ENCODE data around the gene ACTC1.

ACTC1 gene

GRCh38 chr15:34755419-34755773 is 40.0 kb downstream of the ACTC1 start:
- no peak for FAIRE-seq

DNA sequence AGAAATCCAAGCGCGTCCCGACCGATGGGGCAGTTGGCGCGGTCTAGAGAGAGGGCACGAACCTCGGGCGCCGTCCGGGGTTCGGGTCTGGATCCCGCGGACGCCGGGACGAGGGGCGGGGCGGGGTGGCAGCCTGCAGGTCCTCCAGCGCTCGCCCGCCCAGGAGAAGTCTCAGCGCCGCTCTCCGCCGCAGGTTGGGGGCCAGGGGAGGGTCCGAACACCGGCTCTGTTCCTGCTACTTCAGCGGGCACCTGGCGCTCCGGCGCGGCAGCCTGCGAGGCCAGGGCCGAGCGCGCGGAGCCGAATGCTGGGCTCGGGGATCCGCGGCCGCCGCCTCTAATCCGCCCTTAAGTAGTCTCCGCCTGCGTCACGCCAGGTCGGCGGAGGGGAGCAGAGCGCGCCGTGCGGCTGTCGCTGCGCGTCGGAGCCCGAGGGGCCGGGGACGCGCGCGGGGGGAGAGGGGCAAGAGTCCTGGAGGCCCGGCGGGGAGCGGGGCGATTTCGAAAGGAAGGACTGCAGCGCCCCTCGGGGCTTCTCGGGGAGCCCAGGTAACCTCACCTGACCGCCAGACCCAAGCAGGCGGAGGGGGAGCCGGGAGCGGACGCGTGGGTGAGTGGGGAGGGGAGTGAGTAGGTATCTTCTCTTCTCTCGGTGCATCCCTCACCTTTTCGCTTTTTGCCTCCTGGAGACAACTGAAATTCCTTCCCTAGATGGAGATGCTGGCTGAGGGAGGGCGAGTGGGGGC is 40.5 kb downstream of the ACTC1 start, which contains the start of gene GJD2:
GJD2 (minus strand) TSS at position 325 of the 745 bp plus-strand sequence. CDS start 510 bp downstream, outside the sequence.
- FAIRE-seq: no peak

DNA sequence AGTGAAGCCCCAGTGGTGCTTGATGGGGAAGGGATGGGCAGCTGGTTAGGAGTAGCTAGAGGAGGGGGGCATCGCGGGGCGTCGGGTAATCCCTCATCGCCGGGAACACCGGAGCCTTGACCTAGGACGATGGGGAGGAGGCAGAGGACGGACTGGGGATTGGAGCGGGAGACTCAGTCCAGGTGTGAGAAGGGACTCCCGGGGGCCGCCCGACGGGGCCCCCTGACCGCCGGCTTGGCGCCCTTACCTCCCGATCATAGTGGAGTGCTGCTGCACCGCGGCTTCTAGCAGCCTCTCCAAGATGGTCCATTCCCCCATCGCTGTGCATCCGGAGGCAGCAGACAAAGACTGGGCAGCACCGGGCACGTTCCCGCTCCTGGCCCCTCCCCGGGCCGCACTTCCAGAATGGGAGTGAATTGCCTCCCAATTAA is 41.2 kb downstream of the ACTC1 start:
- no peak for FAIRE-seq

GRCh38 chr15:34753236-34753894 is 42.0 kb downstream of the ACTC1 start:
- no peak for FAIRE-seq

DNA sequence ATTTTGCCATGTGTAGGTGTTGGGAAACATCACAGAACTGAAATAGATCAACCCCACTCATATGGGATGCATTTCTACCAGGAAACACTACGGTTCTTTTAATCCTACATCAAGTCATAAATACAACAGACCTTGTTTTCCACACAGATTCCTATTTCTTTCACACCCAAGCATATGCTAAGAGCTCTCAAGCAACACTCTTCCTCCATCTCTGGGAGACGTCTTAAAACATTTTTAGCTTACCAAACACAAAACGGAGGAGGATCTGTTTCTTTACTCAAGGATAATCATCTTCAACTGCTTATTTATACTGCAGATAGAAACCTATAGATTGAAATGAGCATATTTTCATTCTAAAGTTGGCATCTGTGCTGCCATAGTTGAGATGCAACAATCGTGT is 45.7 kb downstream of the ACTC1 start:
- no peak for FAIRE-seq

All from colon (tissue), 2 donors.